Progenitor cell of endocrine pancreas (in vitro differentiated cells): ENCODE results near the gene KRTAP4-8. TPM values are rescaled to one million over a fixed set of nuclear protein-coding genes. Genes with fewer than 3 reads are reported as not detected.

ENCODE experiments used
- DNase-seq: peaks from one replicate; pipeline ENCODE4 v3.0.0; 2021; ENCODE audit warnings: low spot score; ENCODE audit not compliant: unreplicated experiment
- H3K27ac Mint-ChIP-seq: 2 replicates; pipeline ENCODE4 v1.8.0; 2021; ENCODE audit warnings: mild to moderate bottlenecking, moderate library complexity, mixed read lengths
- H3K27me3 Mint-ChIP-seq: 2 replicates; pipeline ENCODE4 v1.8.0; 2021; ENCODE audit warnings: mixed read lengths
- H3K36me3 Mint-ChIP-seq: 2 replicates; pipeline ENCODE4 v1.8.0; 2022; ENCODE audit warnings: mixed read lengths; ENCODE audit not compliant: insufficient read depth
- H3K4me1 Mint-ChIP-seq: 2 replicates; pipeline ENCODE4 v1.8.0; 2021; ENCODE audit warnings: low read depth, mixed read lengths
- H3K4me3 Mint-ChIP-seq: 2 replicates; pipeline ENCODE4 v1.8.0; 2021; ENCODE audit warnings: low read depth, mild to moderate bottlenecking, moderate library complexity, mixed read lengths
- H3K9me3 Mint-ChIP-seq: 2 replicates; pipeline ENCODE4 v1.8.0; 2021; ENCODE audit warnings: low read depth, mixed read lengths
- total RNA-seq: library from RNA; stranded (reverse); gene quantifications from 2 replicates; pipeline ENCODE4 v1.2.1, GENCODE V29; 2021
- TF ChIP-seq, protein P1 (sequence below): fragments of 200-600 bp; sonication (generic); IDR thresholded peaks from one replicate; pipeline ENCODE4 v1.5.0; 2021; ENCODE audit warnings: antibody characterized with exemption, mild to moderate bottlenecking; ENCODE audit not compliant: unreplicated experiment

KRTAP4-8 gene
- total RNA-seq, 1 donor from 2014 or later, result not detected

GRCh38 chr17:41049110-41049509, 48.8 kb downstream of the KRTAP4-8 start:
- no peak overlapping the region for H3K27ac Mint-ChIP-seq

DNA sequence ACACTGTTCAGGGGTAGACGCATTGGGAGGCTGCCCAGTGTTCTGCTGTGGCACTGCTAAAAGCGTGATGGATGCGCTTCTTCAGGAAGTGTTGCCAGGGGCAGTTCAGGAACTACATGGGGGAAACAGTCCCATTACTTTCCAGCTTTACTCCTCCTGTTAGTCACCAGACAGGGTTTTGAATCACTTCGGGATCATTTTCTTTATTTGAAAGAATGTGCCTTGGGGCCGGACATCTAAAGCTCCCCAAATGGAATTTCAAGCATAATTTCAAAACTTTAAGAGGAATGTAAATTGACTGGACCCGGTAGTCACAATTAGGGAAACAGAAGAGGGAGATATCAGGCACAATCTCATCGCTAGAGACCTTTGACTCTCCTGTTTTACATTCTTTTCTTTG, 49.5 kb downstream of the KRTAP4-8 start:
- TF ChIP-seq, protein P1, sequence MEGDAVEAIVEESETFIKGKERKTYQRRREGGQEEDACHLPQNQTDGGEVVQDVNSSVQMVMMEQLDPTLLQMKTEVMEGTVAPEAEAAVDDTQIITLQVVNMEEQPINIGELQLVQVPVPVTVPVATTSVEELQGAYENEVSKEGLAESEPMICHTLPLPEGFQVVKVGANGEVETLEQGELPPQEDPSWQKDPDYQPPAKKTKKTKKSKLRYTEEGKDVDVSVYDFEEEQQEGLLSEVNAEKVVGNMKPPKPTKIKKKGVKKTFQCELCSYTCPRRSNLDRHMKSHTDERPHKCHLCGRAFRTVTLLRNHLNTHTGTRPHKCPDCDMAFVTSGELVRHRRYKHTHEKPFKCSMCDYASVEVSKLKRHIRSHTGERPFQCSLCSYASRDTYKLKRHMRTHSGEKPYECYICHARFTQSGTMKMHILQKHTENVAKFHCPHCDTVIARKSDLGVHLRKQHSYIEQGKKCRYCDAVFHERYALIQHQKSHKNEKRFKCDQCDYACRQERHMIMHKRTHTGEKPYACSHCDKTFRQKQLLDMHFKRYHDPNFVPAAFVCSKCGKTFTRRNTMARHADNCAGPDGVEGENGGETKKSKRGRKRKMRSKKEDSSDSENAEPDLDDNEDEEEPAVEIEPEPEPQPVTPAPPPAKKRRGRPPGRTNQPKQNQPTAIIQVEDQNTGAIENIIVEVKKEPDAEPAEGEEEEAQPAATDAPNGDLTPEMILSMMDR, result no peak
- Mint-ChIP-seq H3K27me3 (no peaks in the 10 kb centered on the region), H3K4me1 (peaks cover 2% of the 10 kb centered on the region), H3K27ac (no peak overlapping the region), H3K9me3 (peaks cover 12% of the 10 kb centered on the region), H3K4me3 (no peak overlapping the region), H3K36me3 (peaks cover under 1% of the 10 kb centered on the region)
- DNase-seq, result no peak

More at GRCh38 chr17:41049110-41049509, 48.8 kb downstream of the KRTAP4-8 start:
- Mint-ChIP-seq H3K4me3 (no peak overlapping the region), H3K36me3 (peaks cover 2% of the 10 kb centered on the region), H3K9me3 (peaks cover 11% of the 10 kb centered on the region), H3K27me3 (no peaks in the 10 kb centered on the region), H3K4me1 (peaks cover 2% of the 10 kb centered on the region)
- TF ChIP-seq, protein P1, result no peak
- no peak for DNase-seq

Other genes starting within 250 kb of the KRTAP4-8 start
- not detected in 2 replicates for gene KRT12, start 230.9 kb downstream of the KRTAP4-8 start, total RNA-seq
- gene KRT20, start 212.9 kb downstream of the KRTAP4-8 start, total RNA-seq, result not detected in 2 replicates
- 2.1 and 3.8 TPM in 2 replicates for gene KRT23, start 160.5 kb downstream of the KRTAP4-8 start, total RNA-seq
- gene KRT39, start 131.2 kb downstream of the KRTAP4-8 start, total RNA-seq, result not detected in 2 replicates
- 0.13 TPM in 1 of 2 replicates, not detected in the other for gene KRT40, start 113.8 kb downstream of the KRTAP4-8 start, total RNA-seq
- gene KRTAP3-3, start 104.0 kb downstream of the KRTAP4-8 start, total RNA-seq, result not detected in 2 replicates
- not detected in 2 replicates for gene KRTAP3-2, start 98.2 kb downstream of the KRTAP4-8 start, total RNA-seq
- not detected in 2 replicates for gene KRTAP3-1, start 89.0 kb downstream of the KRTAP4-8 start, total RNA-seq
- not detected in 2 replicates for gene KRTAP1-5, start 70.9 kb downstream of the KRTAP4-8 start, total RNA-seq
- not detected in 2 replicates for gene KRTAP1-4, start 67.9 kb downstream of the KRTAP4-8 start, total RNA-seq
- not detected in 2 replicates for gene KRTAP1-3, start 63.3 kb downstream of the KRTAP4-8 start, total RNA-seq
- gene KRTAP1-1, start 56.7 kb downstream of the KRTAP4-8 start, total RNA-seq, result not detected in 2 replicates
- not detected in 2 replicates for gene KRTAP2-1, start 50.8 kb downstream of the KRTAP4-8 start, total RNA-seq
- not detected in 2 replicates for gene KRTAP2-2, start 42.9 kb downstream of the KRTAP4-8 start, total RNA-seq
- gene KRTAP2-3, start 38.0 kb downstream of the KRTAP4-8 start, total RNA-seq, result not detected in 2 replicates
- not detected in 2 replicates for gene KRTAP2-4, start 32.3 kb downstream of the KRTAP4-8 start, total RNA-seq
- gene KRTAP4-7, start 14.0 kb downstream of the KRTAP4-8 start, total RNA-seq, result not detected in 2 replicates
- not detected in 2 replicates for gene KRTAP4-16, start 4.1 kb upstream of the KRTAP4-8 start, total RNA-seq
- gene KRTAP4-9, start 7.2 kb upstream of the KRTAP4-8 start, total RNA-seq, result not detected in 2 replicates
- not detected in 2 replicates for gene KRTAP4-11, start 20.2 kb upstream of the KRTAP4-8 start, total RNA-seq
- not detected in 2 replicates for gene KRTAP4-12, start 26.0 kb upstream of the KRTAP4-8 start, total RNA-seq
- gene KRTAP4-6, start 42.4 kb upstream of the KRTAP4-8 start, total RNA-seq, result not detected in 2 replicates
- not detected in 2 replicates for gene KRTAP4-5, start 51.7 kb upstream of the KRTAP4-8 start, total RNA-seq
- gene KRTAP4-4, start 62.6 kb upstream of the KRTAP4-8 start, total RNA-seq, result not detected in 2 replicates
- gene KRTAP4-3, start 70.1 kb upstream of the KRTAP4-8 start, total RNA-seq, result not detected in 2 replicates
- not detected in 2 replicates for gene KRTAP4-2, start 80.1 kb upstream of the KRTAP4-8 start, total RNA-seq
- gene KRTAP4-1, start 86.8 kb upstream of the KRTAP4-8 start, total RNA-seq, result not detected in 2 replicates
- gene KRTAP9-1, start 91.7 kb upstream of the KRTAP4-8 start, total RNA-seq, result not detected in 2 replicates
- gene KRTAP9-2, start 128.5 kb upstream of the KRTAP4-8 start, total RNA-seq, result not detected in 2 replicates
- gene KRTAP9-3, start 134.3 kb upstream of the KRTAP4-8 start, total RNA-seq, result not detected in 2 replicates
- not detected in 2 replicates for gene KRTAP9-8, start 139.9 kb upstream of the KRTAP4-8 start, total RNA-seq
- gene KRTAP9-4, start 151.5 kb upstream of the KRTAP4-8 start, total RNA-seq, result not detected in 2 replicates
- not detected in 2 replicates for gene KRTAP9-9, start 157.2 kb upstream of the KRTAP4-8 start, total RNA-seq
- gene KRTAP9-6, start 167.2 kb upstream of the KRTAP4-8 start, total RNA-seq, result not detected in 2 replicates
- gene KRTAP9-7, start 177.6 kb upstream of the KRTAP4-8 start, total RNA-seq, result not detected in 2 replicates
- not detected in 2 replicates for gene KRTAP29-1, start 204.7 kb upstream of the KRTAP4-8 start, total RNA-seq
- gene KRTAP16-1, start 211.2 kb upstream of the KRTAP4-8 start, total RNA-seq, result not detected in 2 replicates
- not detected in 2 replicates for gene KRTAP17-1, start 217.6 kb upstream of the KRTAP4-8 start, total RNA-seq